GM12865 (cell line): Measurements from ENCODE around the gene MPPE1.

ENCODE experiments used
- DNase-seq: peaks from one replicate; pipeline ENCODE4 v3.0.0; 2010; ENCODE audit warnings: low read depth
- H3K4me3 ChIP-seq: 2 replicates; pipeline ENCODE4 v1.5.1; 2011; ENCODE audit warnings: mild to moderate bottlenecking, low read depth, low read length, control low read depth
- TF ChIP-seq, protein P1 (sequence below): IDR thresholded peaks from 2 replicates; pipeline ENCODE4 v1.5.1; 2011; ENCODE audit warnings: low read length, control low read depth, low read depth, inconsistent platforms; ENCODE audit not compliant: insufficient read depth; ENCODE audit errors: missing control alignments

Gene MPPE1

DNA sequence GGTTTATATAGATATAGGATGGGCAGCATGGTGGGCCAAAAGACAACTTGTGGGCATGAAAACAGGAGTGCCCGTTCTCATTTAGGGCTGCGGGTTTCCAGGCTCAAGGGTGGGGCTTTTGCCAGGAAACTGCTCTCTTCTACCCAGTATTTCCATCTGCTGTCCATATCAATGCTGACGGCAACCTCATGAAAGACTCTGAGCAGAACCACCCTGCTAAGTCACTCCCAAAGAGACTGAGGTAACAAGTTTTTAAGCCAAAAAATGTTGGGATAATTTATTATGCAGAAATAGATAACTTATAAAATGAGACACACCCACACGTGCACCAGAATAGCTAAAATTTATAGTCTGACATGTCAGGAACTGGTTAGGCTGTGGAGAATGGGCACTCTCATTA is 36.1 kb upstream of the MPPE1 start:
- TF ChIP-seq, protein P1, sequence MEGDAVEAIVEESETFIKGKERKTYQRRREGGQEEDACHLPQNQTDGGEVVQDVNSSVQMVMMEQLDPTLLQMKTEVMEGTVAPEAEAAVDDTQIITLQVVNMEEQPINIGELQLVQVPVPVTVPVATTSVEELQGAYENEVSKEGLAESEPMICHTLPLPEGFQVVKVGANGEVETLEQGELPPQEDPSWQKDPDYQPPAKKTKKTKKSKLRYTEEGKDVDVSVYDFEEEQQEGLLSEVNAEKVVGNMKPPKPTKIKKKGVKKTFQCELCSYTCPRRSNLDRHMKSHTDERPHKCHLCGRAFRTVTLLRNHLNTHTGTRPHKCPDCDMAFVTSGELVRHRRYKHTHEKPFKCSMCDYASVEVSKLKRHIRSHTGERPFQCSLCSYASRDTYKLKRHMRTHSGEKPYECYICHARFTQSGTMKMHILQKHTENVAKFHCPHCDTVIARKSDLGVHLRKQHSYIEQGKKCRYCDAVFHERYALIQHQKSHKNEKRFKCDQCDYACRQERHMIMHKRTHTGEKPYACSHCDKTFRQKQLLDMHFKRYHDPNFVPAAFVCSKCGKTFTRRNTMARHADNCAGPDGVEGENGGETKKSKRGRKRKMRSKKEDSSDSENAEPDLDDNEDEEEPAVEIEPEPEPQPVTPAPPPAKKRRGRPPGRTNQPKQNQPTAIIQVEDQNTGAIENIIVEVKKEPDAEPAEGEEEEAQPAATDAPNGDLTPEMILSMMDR = no peak
- DNase-seq = no peak
- no peak overlapping the region for H3K4me3 ChIP-seq

DNA sequence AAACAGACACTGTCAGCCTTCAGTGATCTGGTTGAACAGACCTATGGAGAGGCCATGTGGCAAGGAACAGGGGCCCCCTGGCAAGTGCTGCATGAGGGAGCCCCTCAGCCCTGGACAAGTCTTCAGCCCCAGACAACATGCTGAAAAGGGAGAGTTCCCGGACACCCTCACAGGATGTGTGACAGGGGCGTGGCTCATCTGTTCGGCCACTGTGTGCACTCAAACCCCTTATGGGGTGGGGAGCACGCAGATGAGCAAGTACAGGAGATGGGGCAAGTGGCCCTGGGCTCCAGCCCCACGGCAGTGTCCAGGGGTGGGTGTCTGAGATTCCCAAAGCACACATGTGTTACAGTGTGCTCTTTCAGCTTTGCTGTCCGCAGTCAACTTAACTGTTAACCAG is 35.4 kb upstream of the MPPE1 start:
- no peak for DNase-seq
- TF ChIP-seq, protein P1 = no peak
- no peak overlapping the region for H3K4me3 ChIP-seq

DNA sequence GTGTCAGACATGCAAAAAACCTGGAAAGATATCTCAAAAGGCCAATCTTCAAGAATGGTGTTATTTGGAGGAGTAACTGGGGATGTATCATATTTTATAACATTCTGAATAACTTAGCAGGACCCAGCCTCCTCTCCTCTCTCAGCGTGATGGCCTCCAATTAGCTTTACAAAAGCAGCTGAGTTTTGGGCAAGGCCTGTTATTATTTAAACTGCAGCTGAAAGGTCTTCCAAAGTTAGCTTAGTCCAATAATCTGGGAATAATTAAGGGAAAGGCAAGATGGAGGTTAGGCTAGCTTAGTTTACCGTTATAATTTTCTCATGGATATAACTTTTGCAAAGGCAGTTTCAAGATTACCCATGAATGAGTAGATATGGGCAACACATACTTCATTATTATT is 32.8 kb upstream of the MPPE1 start:
- no peak overlapping the region for H3K4me3 ChIP-seq
- no peak for DNase-seq
- TF ChIP-seq, protein P1 = no peak

DNA sequence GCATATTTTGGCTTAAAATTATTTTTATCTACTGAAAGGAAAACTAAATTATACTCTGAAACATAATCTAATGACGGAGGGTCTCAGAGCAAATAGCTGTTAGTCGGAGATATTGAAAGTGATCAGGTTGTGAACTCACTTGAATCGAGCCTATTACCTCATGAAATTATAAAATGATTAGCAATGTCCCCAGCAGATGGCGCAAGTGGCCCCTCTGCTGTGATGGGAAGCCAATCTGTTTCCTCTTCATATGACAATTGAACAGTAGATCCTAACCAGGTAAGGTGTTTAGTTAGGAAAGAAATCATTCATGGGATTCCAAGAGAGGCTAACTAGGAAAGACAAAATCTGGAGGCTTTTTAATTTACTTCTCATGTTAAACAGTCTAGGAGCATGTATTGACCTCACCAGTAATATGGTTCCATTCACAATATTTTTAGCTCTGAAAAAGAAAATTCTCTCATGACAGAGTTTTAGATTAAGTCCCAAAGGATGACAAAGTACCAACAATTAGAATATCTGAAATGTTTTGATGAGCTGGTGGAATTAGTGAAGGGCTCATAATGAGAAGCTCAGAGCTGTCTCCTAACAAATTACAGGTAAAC is 29.9 kb upstream of the MPPE1 start:
- no peak overlapping the region for H3K4me3 ChIP-seq
- DNase-seq = peak; percentile 77
- TF ChIP-seq, protein P1 = peak; percentile 68

DNA sequence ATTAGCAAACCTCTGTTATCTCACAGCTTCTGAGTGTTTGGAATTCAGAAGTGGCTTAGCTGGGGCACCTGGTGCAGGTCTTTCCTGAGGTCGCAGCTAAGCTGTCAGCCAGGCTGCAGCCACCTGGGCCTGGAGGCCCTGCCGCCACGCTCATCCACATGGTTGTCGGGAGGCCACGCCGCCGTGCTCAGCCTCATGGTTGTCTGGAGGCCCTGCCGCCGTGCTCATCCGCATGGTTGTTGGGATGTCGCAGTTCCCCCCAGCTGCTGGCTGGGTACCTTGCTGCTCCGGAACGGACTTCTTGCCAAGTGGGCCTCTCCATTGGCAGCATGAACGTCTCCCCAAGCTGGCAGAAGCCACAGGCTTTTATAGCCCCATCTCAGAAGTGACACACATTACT is 24.3 kb upstream of the MPPE1 start:
- DNase-seq = no peak
- TF ChIP-seq, protein P1 = no peak
- no peak overlapping the region for H3K4me3 ChIP-seq

DNA sequence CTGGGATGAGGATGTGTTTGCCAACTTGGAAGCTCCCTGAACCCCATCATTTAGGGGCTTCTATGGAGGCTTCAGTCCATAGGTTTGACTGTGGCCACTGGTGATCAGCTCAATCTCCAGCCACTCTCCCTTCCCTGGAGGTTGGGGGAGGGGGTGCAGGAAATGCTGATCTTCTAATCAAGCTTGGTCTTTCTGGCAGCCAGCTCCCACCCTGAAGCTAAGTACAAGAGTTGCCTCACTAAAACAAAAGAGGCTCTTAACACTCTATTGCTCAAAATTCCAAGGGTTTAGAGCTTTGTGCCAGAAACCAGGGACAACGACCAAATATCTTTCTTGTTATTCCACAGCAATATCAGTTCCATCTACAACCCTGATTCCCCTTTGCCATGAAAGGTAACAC is 19.4 kb upstream of the MPPE1 start:
- TF ChIP-seq, protein P1 = no peak
- no peak overlapping the region for H3K4me3 ChIP-seq
- DNase-seq = no peak

DNA sequence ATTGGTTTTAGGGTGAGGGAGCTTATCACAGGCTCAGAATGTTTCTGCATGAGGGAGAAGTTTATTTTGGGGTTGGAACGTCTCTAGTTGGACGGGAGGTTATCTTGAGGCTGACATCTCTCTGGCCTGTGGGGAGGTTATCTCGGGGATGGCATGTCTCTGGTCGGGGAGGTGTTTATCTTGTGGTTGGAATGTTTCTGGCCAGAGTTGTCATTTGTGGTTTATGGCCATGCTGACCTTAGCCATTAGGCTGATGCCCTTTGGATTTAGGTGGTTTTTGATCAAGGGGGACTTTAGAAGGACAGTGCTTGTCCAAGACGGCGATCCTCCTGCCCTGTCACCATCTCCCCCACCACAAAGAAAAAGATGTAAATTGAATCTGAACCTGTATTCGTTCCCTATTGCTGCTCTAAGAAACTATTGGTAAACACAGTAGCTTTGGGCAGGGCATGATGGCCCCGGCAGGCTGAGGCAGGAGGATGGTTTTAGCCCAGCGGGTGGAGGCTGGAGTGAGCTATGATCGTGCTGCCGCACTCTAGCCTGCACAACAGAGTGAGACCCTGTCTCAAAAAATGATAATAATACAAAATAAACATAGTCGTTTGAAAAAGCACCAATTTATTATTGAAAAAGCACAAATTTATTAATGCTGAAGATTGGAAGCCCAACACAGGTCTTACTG is 17.8 kb upstream of the MPPE1 start:
- TF ChIP-seq, protein P1 = no peak
- DNase-seq = no peak
- no peak overlapping the region for H3K4me3 ChIP-seq
